ENCODE results near the gene KMO.

KMO gene

DNA sequence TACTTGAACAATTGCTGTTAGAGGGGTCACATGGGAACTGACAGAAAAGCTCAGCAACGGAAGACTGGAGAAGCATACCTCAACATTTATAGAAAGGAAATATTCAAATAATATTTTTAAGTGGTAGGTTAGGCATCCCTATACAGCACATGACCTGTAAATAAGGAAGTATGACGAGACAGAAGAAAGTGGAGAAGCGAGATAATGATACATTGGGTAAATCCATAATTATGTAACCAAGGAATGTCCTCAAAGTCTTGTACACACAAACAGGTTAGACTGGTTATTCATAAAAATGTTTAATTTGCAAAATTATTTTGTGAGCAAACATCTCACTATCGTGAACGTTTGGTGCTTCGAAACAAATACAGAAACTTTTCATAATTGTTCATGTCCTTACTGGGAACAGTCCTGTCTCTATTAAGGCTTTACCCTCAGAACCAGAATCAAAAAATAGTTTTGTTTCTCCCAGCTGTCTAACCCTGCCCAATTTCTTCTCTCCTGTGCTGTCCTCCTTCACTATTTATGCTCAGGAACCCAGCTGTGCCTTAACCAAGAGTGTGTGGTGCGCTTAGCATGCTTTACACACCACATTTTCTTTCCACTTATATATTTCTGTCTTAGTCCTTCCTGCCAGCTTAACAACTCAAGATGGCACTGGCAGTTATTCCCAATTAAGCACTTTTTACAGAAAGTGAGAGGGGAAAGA lies 10.2 kb downstream of the KMO start:
- DNase-seq: no peak

DNA sequence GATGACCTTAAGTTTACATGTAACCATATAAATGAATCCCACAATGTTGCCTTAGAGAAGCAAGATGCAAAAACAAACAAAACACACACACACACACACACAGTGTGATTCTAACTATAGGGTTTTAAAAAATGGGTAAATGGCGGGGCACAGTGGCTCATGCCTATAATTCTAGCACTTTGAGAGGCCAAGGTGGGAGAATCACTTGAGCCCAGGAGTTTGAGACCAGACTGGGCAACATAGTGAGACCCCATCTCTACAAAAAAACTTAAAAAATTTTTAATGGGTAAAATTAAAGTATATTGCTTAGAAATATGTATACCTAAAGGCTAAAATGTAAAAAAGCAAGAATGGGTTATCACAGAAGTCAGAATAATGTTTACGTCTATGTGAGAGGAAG lies 15.8 kb downstream of the KMO start:
- DNase-seq: no peak

DNA sequence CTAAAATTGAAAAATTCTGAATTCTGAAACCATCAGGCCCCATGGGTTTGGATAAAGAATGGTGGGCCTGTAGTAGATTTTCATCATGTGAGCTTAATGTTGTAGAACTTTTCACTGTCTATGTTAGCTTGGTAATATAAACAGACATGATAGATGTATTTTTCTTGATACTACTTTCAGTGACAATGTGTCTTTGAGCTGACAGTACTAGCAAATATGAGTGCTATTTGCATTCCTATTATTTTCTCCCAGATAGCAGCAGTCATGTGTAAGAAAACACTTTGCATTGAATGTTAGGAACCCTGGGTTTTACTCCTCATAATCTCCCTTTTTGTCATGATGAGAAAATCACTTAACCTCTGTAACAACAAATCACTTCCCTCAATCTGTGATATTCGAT lies 18.1 kb downstream of the KMO start:
- DNase-seq: no peak

DNA sequence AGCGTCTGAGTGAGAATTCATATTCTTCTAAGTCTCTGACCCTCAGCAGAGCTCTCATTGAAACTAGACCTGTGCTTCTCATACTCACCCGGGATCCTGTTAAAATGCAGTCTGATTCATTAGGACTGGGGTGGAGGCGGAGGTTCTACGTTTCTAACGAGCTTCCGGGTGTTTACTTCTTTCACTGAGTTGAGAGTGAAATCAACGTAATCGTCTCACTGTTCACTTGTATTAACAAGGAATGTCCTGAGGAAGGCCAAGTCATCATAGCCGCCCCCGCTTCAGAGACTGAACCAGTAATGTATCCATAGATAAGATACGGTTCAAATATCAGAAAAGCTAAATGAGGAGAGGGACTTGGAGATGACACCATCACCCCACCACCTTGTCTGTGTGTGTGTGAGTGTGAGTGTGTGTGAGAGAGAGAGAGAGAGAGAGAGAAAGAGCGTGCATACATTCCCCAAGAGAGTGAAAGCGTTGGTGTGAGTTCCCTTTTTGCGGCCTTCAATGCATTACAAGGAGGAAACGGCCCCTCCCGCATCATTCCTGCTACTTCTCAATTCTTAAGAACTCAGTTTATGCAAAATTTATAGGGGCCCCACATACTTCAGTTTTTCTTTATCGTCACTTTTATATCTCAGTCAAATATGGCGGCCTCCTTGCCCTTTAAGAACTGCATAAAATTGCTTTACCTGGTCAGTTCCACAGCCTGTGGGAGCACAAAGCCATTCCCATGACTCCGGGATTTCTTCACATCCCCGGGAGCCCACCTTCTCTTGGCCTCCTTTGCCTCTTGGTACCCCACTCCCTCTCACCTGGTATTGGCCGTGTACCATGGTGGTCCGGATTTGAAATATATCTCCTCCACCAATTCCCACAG lies 19.8 kb downstream of the KMO start:
- DNase-seq: no peak

DNA sequence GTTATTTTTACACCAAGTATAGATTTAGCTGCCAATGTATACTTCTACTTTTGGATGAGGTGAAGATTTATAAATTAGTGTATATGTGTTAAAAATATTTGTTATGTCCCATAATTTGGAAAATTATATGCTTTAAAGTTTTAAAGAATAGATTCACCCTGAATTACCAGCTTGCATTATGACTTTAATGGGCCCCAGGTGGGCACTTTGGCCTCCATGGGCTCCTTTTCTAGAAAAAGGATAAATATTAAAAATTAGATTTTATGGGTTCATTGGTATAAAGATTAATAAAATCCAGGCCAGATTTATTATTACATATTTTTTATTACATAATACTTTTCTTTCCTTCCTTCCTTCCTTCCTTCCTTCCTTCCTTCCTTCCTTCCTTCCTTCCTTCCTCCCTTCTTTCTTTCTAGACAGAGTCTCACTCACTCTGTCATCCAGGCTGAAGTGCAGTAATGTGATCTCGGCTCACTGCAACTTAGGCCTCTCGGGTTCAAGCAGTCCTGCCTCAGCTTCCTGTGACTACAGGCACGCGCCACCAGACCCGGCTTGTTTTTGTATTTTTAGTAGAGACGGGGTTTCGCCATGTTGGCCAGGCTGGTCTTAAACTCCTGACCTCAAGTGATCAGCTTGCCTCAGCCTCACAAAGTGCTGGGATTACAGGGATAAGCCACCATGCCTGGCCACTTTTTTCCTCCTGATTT lies 21.9 kb downstream of the KMO start:
- DNase-seq: no peak

DNA sequence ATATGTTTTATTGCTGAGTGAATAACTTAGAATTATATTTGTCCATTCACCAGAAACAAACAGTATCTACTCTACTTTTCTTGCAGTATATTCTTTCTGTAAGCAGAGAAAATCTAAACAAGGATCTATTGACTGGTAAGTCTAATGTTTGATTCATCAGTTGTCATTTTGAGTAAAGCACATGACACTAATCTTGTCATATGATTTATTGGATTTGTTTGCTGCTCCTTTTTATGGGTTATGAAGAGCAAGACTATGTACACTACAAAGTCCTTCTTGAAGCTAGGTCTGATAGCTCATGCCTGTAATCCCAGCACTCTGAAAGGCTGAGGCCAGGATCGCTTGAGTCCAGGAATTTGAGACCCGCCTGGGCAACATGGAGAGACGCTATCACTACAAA lies 23.3 kb downstream of the KMO start:
- DNase-seq: no peak

DNA sequence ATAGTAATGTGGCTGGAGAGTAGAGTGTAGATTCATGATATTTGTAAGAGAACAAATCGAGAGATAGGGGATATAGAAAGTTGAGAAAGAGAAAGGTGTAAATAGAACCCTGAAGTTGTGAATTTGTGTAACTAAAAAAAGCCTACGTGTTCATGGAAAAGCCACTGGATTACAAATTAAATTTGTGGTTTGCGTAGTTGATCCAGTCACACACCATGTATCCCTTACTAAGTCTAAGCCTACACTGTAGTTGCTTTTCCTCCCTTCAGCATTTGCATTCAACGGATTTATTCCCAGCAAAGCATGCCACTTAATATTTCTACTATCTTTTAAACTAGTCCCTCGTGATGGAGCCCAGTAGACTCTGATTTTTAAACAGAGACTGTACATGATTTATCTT lies 24.9 kb downstream of the KMO start:
- DNase-seq: no peak

DNA sequence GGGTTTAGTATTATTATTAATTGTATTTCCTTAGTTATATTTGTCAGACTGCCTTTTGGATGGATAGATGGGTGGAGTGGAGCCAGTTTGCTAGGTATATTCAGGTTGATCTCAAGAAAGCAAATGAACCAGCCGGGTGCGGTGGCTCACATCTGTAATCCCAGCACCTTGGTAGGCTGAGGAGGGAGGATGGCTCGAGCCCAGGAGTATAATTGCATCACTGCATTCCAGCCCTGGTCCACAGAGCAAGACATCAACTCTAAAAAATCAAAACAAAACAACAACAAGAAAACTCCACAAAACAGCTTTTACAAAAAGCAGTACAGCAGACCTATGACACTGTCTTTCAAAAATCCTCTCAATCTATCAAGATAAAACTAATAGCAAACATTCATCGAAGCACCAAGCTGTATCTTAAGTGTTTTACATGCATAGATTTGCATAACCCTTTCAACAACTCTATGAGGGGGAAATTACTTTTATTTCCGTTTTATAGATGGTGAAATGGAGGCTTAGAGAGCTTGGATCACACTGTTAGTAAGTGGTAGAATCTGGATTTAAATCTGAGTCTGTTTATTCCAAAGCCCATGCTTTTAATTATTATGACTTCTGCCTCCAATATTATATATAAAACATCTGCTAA lies 25.5 kb downstream of the KMO start:
- DNase-seq: no peak

DNA sequence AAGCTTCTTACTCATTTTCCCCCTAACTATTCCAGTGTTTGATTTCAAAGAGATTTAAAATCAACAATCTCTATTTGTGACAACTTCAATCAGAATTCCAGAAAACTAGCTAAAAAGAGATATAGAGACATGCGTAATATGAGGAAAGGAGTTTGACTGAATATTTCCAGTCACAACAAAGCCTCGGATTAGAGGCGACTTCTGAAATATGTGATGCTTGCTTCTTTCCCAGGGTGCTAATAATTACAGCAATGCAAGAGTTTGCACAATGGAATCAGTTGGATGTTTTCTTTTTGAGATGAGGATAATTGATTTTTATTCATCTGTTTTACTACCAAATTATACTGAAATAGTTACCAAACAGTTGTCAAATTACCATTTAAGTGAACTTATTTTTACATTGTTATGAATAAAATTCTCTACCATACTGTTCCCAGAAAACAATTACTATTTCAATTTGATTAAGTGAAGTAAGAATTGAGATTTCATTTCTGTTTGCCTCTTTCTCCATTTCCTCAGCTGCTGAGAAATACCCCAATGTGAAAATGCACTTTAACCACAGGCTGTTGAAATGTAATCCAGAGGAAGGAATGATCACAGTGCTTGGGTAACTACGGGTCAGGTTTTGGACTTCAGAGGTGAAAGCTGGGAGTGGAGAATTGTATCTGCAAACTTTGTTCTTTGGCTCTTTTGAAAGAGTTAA lies 28.1 kb downstream of the KMO start:
- no peak for DNase-seq

DNA sequence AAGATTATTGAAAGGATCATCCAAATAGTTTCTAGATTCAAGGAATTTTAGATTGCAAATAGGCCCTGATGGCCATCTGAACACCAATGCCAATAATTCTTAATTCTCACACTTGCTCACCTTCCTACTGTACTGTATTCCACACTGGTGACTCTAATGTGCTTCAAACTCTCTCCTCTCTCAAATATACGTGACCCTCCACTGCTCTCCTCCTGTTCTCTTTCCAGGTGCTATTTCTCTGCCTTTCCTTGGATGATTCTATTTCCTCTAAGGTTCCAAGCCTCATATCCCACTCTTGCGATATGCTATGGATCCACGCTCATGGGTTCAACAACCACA lies 28.6 kb downstream of the KMO start:
- DNase-seq: no peak

DNA sequence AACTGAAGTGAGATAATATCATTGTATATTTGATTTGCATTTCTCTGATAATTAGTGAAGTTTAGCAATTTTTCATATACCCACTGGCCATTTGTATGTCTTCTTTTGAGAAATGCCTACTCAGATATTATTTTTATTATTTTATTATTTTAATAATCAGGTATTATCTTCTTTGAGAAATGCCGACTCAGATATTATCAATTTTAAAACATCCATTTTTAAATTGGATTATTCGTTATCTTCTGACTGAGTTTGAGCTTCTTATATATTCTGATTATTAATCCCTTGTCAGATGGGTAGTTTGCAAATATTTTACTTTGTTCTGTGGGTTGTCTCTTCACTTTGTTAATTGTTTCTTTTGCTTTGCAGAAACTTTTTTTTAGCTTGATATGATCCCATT lies 37.7 kb downstream of the KMO start:
- no peak for DNase-seq

DNA sequence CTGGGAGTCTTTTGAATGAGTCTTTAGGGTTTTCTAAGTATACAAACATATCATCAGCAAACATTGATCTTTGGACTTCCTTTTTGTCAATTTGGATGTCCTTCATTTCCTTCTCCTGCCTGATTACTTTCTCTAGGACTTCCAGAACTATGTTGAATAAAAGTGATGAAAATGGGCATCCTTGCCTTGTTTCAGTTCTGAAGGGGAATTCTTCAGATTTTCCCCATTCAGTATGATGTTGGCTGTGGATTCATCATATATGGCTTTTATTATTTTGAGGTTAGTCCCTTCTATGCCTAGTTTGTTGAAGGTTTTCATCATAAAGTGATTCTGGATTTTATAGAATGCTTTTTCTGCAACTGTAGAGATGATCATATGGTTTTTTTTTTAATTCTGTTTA lies 42.0 kb downstream of the KMO start:
- DNase-seq: no peak

DNA sequence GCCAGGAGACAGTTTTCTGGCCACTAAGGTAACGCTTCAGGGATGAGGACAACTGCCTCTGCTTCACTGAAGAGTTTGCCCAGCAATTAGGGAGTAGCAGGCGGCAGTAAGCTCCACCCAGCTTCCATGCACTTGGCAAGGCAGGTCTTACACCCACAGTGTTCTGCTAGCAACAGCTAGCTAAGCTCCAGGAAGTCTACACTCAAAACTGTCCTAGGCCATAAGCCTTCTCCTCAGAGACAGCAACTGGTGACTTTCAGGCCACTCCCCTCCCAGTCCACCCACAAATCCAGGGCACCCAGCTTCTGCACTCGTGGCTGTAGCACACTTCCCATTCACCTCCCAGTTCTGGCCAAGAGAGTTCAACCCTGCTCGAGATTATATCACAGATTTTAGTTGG lies 47.3 kb downstream of the KMO start:
- peak; percentile 65 for DNase-seq

DNA sequence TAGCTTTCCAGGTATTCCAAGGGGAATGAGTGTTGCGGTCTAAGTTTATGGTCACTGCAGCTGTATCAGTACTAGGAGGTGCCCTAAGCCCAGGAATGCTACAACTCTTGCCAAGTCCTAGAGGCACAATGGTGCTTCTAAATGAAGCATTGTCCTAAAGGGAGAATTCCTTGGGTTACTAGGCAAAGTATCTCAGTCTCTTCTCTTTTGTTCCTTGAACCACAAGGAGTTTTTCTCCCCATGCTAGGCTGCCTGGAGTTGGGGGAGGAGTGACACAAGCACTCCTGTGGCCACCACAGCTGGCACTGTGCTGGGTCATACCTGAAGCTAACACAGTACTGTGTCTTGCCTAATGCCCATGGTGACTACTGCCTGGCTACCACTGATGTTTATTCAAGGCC lies 50.7 kb downstream of the KMO start:
- DNase-seq: no peak

DNA sequence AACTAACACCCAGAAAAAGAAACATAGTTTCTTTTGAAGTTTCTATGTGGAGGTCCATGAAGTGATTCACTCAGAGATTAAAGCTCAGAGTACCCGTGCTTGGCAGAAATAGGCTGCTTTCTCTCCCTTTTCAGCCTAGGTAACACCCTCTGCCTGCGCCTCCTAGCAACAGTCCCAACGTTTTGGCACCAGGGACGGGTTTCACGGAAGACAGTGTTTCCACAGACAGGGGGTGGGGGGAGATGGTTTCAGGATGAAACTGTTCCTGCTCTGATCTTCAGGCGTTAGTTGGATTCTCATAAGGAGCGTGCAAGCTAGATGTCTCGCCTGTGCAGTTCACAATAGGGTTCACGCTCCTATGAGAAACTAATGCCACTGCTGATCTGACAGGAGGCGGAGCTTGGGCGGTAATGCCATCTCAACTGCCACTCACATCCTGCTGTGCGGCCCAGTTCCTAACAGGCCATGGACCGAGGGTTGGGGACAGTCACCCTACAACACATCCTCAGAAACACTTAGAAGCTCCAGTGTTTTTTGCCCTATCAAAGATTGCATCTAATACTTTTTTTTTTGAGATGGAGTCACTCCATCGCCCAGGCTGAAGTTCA lies 54.8 kb downstream of the KMO start:
- no peak for DNase-seq

DNA sequence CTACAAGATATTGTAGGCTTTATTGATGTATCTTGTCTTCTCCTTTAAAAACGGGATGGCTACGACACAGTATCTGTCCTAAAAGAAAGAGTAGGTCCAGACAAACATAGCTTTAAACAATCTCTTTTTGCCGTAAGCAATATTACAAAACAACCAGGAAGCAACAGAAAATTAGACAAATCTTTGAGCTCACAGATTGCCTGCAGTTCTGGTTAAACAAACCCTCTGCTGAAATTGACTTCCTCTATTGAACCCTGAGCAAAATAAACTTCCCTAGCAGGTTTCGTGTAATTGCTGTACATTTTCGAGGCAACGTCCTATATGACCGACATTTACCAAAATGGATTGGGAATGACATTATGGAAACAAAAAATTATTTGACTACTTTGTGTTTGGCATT lies 57.3 kb downstream of the KMO start:
- DNase-seq: no peak

DNA sequence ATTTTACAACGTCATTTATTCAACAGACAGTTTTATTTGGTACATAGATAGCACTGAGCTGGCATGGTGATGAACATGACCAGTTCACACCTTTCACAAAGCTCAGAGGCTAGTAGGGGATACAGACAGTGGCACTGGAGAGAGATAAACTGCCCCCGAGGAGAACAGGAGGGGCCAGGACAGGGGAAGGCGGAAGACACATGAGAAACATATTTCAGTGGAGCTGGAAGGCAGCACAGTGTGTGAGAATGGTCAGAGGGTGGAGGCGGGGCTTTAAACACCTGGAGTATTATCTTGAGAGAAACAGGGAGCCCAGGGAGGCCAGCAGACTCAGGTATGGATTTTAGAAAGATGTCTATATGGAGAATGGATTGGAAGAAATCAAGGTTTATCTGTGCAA lies 58.5 kb downstream of the KMO start:
- DNase-seq: no peak

DNA sequence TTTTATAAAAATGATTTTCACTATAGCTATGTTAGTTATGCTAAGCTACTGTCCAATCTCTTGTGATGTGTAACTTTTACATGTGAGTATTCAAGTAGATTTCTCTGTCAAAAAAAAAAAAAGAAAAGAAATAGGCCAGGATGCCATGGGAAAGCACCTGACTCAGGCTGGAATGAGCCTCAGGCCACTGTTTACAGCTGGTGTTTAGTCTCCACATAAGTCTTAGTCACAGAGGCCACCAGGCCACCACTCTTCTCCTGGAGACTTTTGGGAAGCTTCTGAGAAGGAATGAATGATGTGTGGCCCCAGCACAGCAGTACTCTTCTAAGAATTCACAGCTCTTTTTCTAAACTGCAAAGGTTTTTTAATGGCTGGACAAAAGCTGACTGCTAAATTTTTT lies 59.1 kb downstream of the KMO start:
- no peak for DNase-seq

DNA sequence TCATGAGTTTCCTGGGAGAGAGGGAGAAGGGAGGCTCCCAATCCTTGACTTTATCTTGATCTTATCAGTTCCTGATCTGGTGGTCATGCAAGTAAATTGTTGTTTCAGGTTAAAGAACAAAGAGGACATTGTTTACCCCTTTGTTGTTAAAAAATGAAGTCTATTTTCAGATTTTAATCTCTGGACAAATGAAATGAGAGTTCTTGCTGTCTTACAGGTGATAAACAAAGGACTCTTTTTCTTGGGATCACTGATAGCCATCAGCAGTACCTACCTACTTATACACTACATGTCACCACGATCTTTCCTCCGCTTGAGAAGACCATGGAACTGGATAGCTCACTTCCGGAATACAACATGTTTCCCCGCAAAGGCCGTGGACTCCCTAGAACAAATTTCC lies 59.6 kb downstream of the KMO start:
- DNase-seq: no peak

DNA sequence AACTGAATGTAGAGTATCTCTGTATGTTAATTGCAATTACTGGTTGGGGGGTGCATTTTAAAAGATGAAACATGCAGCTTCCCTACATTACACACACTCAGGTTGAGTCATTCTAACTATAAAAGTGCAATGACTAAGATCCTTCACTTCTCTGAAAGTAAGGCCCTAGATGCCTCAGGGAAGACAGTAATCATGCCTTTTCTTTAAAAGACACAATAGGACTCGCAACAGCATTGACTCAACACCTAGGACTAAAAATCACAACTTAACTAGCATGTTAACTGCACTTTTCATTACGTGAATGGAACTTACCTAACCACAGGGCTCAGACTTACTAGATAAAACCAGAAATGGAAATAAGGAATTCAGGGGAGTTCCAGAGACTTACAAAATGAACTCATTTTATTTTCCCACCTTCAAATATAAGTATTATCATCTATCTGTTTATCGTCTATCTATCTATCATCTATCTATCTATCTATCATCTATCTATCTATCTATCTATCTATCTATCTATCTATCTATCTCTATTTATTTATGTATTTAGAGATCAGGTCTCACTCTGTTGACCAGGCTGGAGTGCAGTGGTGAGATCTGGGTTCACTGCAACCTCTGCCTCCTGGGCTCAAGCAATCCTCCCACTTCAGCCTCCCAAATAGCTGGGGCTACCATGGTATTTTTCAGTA lies 60.2 kb downstream of the KMO start:
- no peak for DNase-seq

DNA sequence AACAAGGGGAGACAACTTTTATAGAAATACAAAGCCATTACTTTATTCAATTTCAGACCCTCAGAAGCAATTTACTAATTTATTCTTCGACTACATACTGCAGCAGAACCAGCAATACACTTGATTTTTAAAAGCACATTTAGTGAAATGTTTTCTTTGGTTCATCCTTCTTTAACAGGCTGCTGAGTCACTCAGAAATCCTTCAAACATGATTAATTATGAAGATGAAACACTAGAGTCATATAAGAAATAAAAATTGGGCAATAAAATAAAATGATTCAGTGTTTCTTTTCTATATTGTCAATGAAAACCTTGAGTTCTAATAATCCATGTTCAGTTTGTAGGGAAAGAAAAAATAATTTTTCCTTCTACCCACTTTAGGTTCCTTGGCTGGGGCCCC lies 61.0 kb downstream of the KMO start:
- no peak for DNase-seq

DNA sequence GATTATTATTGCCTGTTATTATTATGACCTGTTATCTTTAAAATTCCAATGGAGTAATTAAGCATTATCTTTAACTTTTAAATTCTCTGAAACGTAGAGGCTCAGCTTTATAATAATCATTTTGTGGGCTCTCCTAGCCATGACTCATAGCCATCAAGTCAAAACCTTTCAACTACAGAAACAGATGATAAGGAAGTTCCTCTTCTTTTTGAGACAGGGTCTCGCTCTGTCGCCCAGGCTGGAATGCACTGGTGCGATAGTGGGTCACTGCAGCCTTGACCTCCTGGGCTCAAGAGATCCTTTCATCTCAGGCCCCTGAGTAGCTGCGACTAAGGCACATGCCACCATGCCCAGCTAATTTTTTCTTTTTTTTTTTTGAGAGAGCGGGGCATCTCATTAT lies 64.5 kb downstream of the KMO start:
- no peak for DNase-seq

Data from DMS153 (cell line).